Neuronal stem cell (in vitro differentiated cells): Measurements from ENCODE around the gene C2orf68.

ENCODE experiments used
- DNase-seq: peaks from one replicate; pipeline ENCODE4 v3.0.0-alpha.2; 2013; ENCODE audit warnings: low spot score
- H2AFZ ChIP-seq: one replicate; pipeline ENCODE4 v1.6.1; 2013; ENCODE audit warnings: mild to moderate bottlenecking, low read length, inconsistent platforms
- H2AK5ac ChIP-seq: 2 replicates; pipeline ENCODE4 v1.6.1; 2013; ENCODE audit warnings: low read depth, mild to moderate bottlenecking, inconsistent platforms, low read length, moderate library complexity, mixed read lengths
- H2BK120ac ChIP-seq: 2 replicates; pipeline ENCODE4 v1.6.1; 2013; ENCODE audit warnings: low read depth, mild to moderate bottlenecking, inconsistent platforms, low read length, moderate library complexity, mixed read lengths
- H2BK12ac ChIP-seq: one replicate; pipeline ENCODE4 v1.6.1; 2013; ENCODE audit warnings: low read length, inconsistent platforms
- H2BK15ac ChIP-seq: 2 replicates; pipeline ENCODE4 v1.6.1; 2013; ENCODE audit warnings: mild to moderate bottlenecking, low read length, inconsistent platforms, mixed read lengths
- H2BK5ac ChIP-seq: one replicate; pipeline ENCODE4 v1.6.1; 2013; ENCODE audit warnings: inconsistent platforms, mild to moderate bottlenecking, low read length, moderate library complexity
- H3K14ac ChIP-seq: one replicate; pipeline ENCODE4 v1.6.1; 2013; ENCODE audit warnings: low read length, inconsistent platforms
- H3K18ac ChIP-seq: 2 replicates; pipeline ENCODE4 v1.6.1; 2013; ENCODE audit warnings: low read length, inconsistent platforms
- H3K23ac ChIP-seq: 2 replicates; pipeline ENCODE4 v1.6.1; 2013; ENCODE audit warnings: low read depth, mild to moderate bottlenecking, mixed read lengths, low read length, inconsistent platforms; ENCODE audit not compliant: poor library complexity
- H3K27ac ChIP-seq: replicated peaks from 3 replicates; pipeline ENCODE4 v1.5.1; 2013; ENCODE audit warnings: low read length, inconsistent platforms
- H3K27me3 ChIP-seq, 3 experiments: 2 replicates each; pipeline ENCODE4 v1.6.1; 2013; ENCODE audit warnings: low read length in 3 of 3, mild to moderate bottlenecking in 2 of 3, inconsistent platforms in 1 of 3, low read depth in 1 of 3, mixed read lengths in 1 of 3, moderate library complexity in 1 of 3; ENCODE audit not compliant: control insufficient read depth in 3 of 3, insufficient read depth in 3 of 3
- H3K36me3 ChIP-seq, 2 donors: replicated peaks in 1 of 2; 2 replicates each; pipeline ENCODE4 v1.6.1; 2013; ENCODE audit warnings: low read length in 2 of 2; ENCODE audit not compliant: control insufficient read depth in 2 of 2, insufficient read depth in 2 of 2
- H3K4ac ChIP-seq: 2 replicates; pipeline ENCODE4 v1.6.1; 2013; ENCODE audit warnings: inconsistent platforms, mild to moderate bottlenecking, low read length, moderate library complexity
- H3K4me1 ChIP-seq, 2 donors: 1 replicate in 1 of 2; 2 replicates in 1 of 2; pipeline ENCODE4 v1.6.1; 2013; ENCODE audit warnings: low read length in 2 of 2, low read depth in 1 of 2; ENCODE audit not compliant: control insufficient read depth in 2 of 2, insufficient read depth in 1 of 2
- H3K4me2 ChIP-seq: one replicate; pipeline ENCODE4 v1.6.1; 2013; ENCODE audit warnings: mild to moderate bottlenecking, low read length, inconsistent platforms; ENCODE audit not compliant: insufficient read depth, poor library complexity, severe bottlenecking
- H3K4me3 ChIP-seq, 2 donors: 2 replicates each; pipeline ENCODE4 v1.5.1; 2013; ENCODE audit warnings: low read length in 2 of 2, mild to moderate bottlenecking in 2 of 2, inconsistent platforms in 1 of 2, moderate library complexity in 1 of 2
- H3K79me1 ChIP-seq: one replicate; pipeline ENCODE4 v1.6.1; 2013; ENCODE audit warnings: low read depth, mild to moderate bottlenecking, inconsistent platforms, low read length, moderate library complexity
- H3K9ac ChIP-seq: one replicate; pipeline ENCODE4 v1.6.1; 2013; ENCODE audit warnings: mild to moderate bottlenecking, low read depth, low read length, inconsistent platforms; ENCODE audit not compliant: poor library complexity
- H3K9me3 ChIP-seq, 2 donors: replicated peaks in 1 of 2; 2 replicates each; pipeline versions ENCODE3 to v1.6.1; 2013; ENCODE audit warnings: low read length in 2 of 2, mild to moderate bottlenecking in 2 of 2, inconsistent platforms in 1 of 2, low read depth in 1 of 2, mixed read lengths in 1 of 2, moderate library complexity in 1 of 2; ENCODE audit not compliant: control insufficient read depth in 2 of 2, insufficient read depth in 1 of 2
- H4K8ac ChIP-seq: one replicate; pipeline ENCODE4 v1.6.1; 2013; ENCODE audit warnings: low read depth, mild to moderate bottlenecking, inconsistent platforms, low read length, moderate library complexity
- H4K91ac ChIP-seq: one replicate; pipeline ENCODE4 v1.6.1; 2013; ENCODE audit warnings: low read length, low read depth, mild to moderate bottlenecking, inconsistent platforms; ENCODE audit not compliant: poor library complexity
- WGBS, 2 donors: extraction: QIAGEN DNeasy Blood & Tissue Kit; methylation state at CpG; one replicate each; pipeline ENCODE4 v1.1.7; 2013; ENCODE audit warnings: missing lambda C conversion rate in 2 of 2, mixed read lengths in 1 of 2; ENCODE audit not compliant: insufficient read length in 2 of 2, insufficient replicate concordance in 1 of 2; ENCODE audit errors: extremely low coverage in 2 of 2; 5-methylcytosine and 5-hydroxymethylcytosine counted together

The C2orf68 gene

DNA sequence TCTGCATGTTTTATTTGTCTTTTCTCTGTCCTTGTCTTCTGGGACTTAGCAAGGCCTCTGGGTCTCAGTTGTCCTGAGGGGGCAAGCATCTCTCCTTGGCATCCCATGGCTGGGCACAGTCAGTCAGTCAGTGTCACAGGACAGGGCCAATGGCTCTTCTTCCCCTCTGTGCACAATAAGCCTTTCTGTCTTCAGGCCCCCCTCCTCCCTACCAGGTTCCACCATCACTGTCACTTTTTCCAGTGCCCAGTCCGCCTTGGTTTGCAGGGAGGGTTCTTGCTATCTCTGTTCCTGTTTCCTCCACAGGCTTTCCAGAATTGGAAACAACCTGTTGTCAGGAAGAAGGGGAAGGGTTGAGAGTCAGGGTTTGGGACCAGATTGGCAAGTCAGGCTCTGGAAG is 29.4 kb downstream of the C2orf68 start:
- Histone ChIP-seq H2AFZ (no peak overlapping the region), H2BK120ac (no peak overlapping the region), H3K23ac (no peak overlapping the region), H3K4me1 (peaks cover 19 to 34% of the 10 kb centered on the region in 2 donors), H3K79me1 (no peaks in the 10 kb centered on the region), H3K4me2 (no peak overlapping the region), H3K9me3 (no peaks in the 10 kb centered on the region), H4K91ac (no peak overlapping the region), H4K8ac (no peak overlapping the region), H2BK12ac (no peak overlapping the region), H3K27ac (no peak overlapping the region), H2AK5ac (no peak overlapping the region), H3K18ac (no peak overlapping the region), H3K4ac (no peak overlapping the region), H2BK5ac (no peak overlapping the region), H3K36me3 (no peaks in the 10 kb centered on the region), H3K9ac (no peak overlapping the region), H3K4me3 (no peak overlapping the region), H2BK15ac (no peak overlapping the region), H3K27me3 (peaks cover 0 to 26% (median 3%) of the 10 kb centered on the region in 3 experiments), H3K14ac (no peak overlapping the region)
- no peak for DNase-seq
- no CpG with 5 or more reads among the region's 1 CpG for WGBS, 2 donors

- H3K4ac ChIP-seq, result no peak overlapping the region
- H4K8ac ChIP-seq, result no peak overlapping the region
- H3K4me2 ChIP-seq, result no peak overlapping the region
- no peaks in the 10 kb centered on the region for H3K9me3 ChIP-seq
- H2BK12ac ChIP-seq, result no peak overlapping the region
- H2BK15ac ChIP-seq, result no peak overlapping the region
- no peaks in the 10 kb centered on the region for H3K36me3 ChIP-seq
- no peak overlapping the region for H3K27ac ChIP-seq
- no peak overlapping the region for H2AK5ac ChIP-seq
- H3K4me1 ChIP-seq, result peaks cover 19 to 29% of the 10 kb centered on the region in 2 donors
- H3K14ac ChIP-seq, result no peak overlapping the region
- no CpG with 5 or more reads among the region's 3 CpGs for WGBS, 2 donors
- no peak overlapping the region for H3K9ac ChIP-seq
- no peak overlapping the region for H2BK5ac ChIP-seq
- H3K4me3 ChIP-seq, result peak overlapping the region in 1 of 2 donors; percentile 22
- no peak overlapping the region for H3K23ac ChIP-seq
- H2BK120ac ChIP-seq, result no peak overlapping the region
- H2AFZ ChIP-seq, result no peak overlapping the region
- peaks cover 0 to 21% (median 3%) of the 10 kb centered on the region in 3 experiments for H3K27me3 ChIP-seq
- no peak overlapping the region for H4K91ac ChIP-seq
- H3K18ac ChIP-seq, result no peak overlapping the region
- no peak for DNase-seq
- no peaks in the 10 kb centered on the region for H3K79me1 ChIP-seq
These were observed 31.7 kb downstream of the C2orf68 start for GRCh38 chr2:85580206-85580605.

DNA sequence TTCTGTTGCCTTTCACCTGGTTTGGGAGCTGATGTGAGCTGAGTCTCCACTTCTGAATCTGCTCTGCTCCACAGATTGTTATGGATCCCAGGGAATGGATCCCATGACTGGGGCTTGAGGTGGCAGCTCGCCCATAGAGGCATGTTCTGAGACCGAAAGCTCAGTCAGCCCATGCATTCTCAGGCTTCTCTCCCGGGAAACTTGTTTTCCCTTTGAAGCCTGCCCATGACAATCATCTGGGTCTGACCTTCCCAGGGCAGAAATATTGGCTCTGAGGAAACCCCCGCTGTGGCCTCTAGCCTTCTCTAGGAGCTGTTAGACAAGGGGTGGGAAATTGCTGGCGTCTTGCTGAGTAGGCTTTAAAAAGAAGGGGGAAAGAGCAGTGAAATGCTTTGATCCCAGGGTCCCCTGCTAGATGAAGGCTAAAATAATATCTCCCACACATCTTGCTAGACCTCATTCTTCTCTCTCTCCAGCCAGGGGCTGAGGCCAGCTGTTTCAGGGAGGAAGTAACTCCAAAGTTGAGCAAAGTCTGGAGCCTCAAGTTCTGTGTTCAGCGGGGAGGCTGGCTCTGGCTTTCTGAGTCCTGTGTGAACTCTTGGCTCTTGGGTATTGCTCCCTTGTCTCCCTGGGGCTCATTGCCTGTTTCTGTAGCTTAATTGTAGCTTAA is 32.5 kb downstream of the C2orf68 start:
- H3K27ac ChIP-seq, result no peak overlapping the region
- WGBS, 2 donors, result no CpG with 5 or more reads among the region's 6 CpGs
- no peak for DNase-seq
- H3K4me2 ChIP-seq, result no peak overlapping the region
- peak overlapping the region; percentile 93 for H2AFZ ChIP-seq
- H3K18ac ChIP-seq, result peak overlapping the region; percentile 32
- H2BK120ac ChIP-seq, result no peak overlapping the region
- H3K23ac ChIP-seq, result peak overlapping the region; percentile 36
- no peak overlapping the region for H4K8ac ChIP-seq
- H3K9me3 ChIP-seq, result no peaks in the 10 kb centered on the region
- H2AK5ac ChIP-seq, result no peak overlapping the region
- H3K9ac ChIP-seq, result no peak overlapping the region
- H3K4me3 ChIP-seq, result no peak overlapping the region
- H4K91ac ChIP-seq, result no peak overlapping the region
- H2BK15ac ChIP-seq, result no peak overlapping the region
- no peak overlapping the region for H2BK12ac ChIP-seq
- peaks cover 13 to 26% of the 10 kb centered on the region in 2 donors for H3K4me1 ChIP-seq
- H2BK5ac ChIP-seq, result peak overlapping the region; percentile 16
- H3K79me1 ChIP-seq, result no peaks in the 10 kb centered on the region
- no peak overlapping the region for H3K4ac ChIP-seq
- H3K36me3 ChIP-seq, result no peaks in the 10 kb centered on the region
- H3K27me3 ChIP-seq, result peaks cover 0 to 13% (median 3%) of the 10 kb centered on the region in 3 experiments
- no peak overlapping the region for H3K14ac ChIP-seq

DNA sequence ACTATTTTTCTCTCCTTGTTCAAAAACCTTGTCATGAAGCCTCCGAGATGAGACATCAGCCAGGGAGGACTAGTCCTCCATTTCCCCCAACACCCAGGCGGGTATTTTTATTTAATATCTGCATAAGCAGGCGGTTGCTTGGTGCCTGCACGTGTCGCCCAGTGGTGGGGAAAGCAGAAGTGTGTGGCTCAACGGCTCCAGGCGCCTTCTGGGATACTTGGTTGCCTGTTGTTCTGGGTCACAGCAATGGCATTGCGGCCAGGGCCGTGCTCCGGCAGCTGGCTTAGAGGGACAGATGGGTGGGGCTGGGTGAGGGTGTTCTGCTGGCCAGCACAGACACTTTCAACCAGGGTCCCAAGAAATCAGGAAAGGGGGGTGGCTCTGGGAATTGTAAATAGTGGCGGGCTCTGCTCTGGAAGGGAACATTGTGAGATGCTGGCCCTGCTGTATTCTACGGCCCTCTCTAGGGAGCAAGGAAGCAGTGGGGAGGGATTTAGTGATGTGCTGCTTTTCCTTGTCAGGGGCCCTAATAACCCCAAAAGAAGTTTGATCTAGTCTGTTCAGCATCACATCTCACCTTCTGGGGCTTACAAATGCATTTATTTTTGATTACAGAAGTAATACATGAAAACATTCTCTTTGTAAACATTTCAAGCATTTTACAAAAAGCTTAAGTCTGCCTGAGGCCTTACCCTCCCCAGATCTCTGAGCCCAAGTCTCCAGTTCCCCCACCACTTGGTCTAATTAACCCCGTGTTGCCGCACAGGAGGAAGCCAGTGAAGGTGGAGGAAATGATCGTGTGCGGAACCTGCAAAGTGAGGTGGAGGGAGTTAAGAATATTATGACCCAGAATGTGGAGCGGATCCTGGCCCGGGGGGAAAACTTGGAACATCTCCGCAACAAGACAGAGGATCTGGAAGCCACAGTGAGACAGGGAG is 33.4 kb downstream of the C2orf68 start:
- no peak overlapping the region for H2AK5ac ChIP-seq
- H3K4me2 ChIP-seq, result no peak overlapping the region
- no peak overlapping the region for H3K18ac ChIP-seq
- no peak overlapping the region for H3K4ac ChIP-seq
- no peaks in the 10 kb centered on the region for H3K9me3 ChIP-seq
- no peaks in the 10 kb centered on the region for H3K36me3 ChIP-seq
- H2BK15ac ChIP-seq, result no peak overlapping the region
- no peak overlapping the region for H4K91ac ChIP-seq
- H3K4me1 ChIP-seq, result peaks cover 13 to 26% of the 10 kb centered on the region in 2 donors
- H2BK120ac ChIP-seq, result no peak overlapping the region
- no peak overlapping the region for H3K27ac ChIP-seq
- peak overlapping the region; percentile 46 for H3K23ac ChIP-seq
- H3K14ac ChIP-seq, result no peak overlapping the region
- no peaks in the 10 kb centered on the region for H3K79me1 ChIP-seq
- no peak for DNase-seq
- H3K4me3 ChIP-seq, result no peak overlapping the region
- H2AFZ ChIP-seq, result peak overlapping the region; percentile 93
- WGBS, 2 donors, result no CpG with 5 or more reads among the region's 19 CpGs
- H3K9ac ChIP-seq, result no peak overlapping the region
- no peak overlapping the region for H2BK5ac ChIP-seq
- H2BK12ac ChIP-seq, result no peak overlapping the region
- no peak overlapping the region for H4K8ac ChIP-seq
- peaks cover 0 to 6% (median 0%) of the 10 kb centered on the region in 3 experiments for H3K27me3 ChIP-seq
